GM21528 (cell line): Measurements from ENCODE around the gene OGFR.

Experiments
- ATAC-seq: cut with Tn5 transposase; IDR thresholded peaks from one replicate; pipeline ENCODE4 v1.9.1; 2021; ENCODE audit warnings: mild to moderate bottlenecking, moderate library complexity; ENCODE audit not compliant: unreplicated experiment, low FRiP score

The OGFR gene

DNA sequence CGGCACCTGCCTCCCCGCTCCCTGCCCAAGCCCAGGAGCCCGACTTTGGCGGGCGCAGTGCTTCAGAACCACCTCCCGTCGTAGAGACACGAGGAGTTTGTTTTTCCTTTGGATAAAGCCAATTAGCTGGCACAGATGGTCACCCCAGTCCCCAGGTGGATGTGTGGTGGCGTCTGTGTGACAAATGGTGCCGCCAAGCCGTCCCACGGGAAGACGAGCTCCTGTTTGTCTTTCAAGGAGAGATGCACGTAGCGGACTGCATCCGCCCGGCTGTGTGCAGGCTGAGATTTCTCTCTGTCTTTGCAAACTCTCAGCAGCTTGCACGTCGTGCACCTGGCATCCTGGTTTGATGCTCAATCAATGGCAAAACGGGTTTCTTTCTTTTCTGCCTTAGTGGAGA is 24.4 kb upstream of the OGFR start:
- no peak for ATAC-seq

DNA sequence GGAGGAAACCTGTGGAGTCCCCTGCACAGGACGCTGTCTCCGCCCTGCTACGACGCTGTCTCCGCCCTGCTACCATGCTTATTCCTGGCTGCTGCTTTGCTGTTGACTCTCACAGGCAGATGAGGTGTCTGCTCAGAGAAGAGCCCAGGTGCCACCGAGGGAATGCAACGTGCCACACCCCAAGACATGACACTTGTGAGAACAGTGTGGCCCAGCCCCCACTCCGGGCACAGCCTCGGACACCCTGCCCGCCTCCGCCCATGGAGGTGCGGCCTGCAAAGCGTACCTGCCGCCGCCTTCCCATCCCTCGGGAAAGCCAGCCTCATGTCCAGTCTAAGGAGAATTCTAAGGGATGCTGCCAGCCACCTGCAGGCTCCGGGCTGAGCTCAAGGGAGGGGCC is 23.9 kb upstream of the OGFR start:
- no peak for ATAC-seq

DNA sequence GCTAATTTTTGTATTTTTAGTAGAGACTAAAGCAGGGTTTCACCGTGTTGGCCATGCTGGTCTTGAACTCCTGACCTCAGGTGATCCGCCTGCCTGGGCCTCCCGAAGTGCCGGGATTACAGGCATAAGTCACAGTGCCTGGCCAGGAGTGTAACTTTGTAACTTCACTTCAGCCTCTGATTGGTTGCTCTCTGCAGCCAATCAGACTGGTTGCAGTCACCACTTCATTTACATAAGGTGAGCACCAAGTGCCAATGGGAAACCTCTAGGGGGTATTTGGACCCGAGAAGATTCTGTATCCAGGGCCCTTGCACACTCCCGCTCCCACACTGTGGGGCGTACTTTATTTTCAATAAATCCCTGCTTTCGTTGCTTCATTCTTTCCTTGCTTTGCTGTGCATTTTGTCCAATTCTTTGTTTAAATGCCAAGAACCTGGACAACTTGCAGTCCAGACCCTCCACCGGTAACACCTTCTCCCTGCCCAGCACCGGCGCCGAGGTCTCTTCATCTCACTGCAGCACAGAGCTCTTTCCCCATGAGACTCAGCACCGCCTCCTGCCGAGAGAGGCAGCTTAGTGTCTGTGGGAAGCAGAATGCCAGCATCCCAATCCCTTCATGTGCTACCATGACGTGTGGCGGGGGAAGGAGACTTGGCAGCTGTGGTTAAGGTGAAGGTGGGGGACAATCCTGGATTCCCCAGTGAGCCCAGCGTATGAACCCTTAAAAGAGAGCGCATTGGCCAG is 22.3 kb upstream of the OGFR start:
- no peak for ATAC-seq

DNA sequence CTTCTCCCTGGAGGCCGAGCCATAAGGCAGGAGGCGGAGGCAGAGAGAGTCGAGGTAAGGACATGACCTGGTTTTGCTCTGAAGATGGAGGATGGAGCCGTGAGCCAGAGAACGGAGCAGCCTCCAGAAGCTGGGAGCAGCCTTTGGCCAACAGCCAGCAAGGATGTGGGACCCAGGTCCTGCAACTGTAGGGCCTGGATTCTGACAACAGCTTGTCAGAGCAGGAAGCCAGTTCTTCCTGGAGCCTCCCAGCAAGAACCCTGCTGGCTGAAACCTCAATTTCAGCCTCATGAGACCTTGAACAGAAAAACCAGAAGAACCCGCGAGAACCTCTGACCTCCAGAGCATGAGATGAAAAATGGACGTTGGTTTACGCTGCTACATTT is 21.7 kb upstream of the OGFR start:
- no peak for ATAC-seq

DNA sequence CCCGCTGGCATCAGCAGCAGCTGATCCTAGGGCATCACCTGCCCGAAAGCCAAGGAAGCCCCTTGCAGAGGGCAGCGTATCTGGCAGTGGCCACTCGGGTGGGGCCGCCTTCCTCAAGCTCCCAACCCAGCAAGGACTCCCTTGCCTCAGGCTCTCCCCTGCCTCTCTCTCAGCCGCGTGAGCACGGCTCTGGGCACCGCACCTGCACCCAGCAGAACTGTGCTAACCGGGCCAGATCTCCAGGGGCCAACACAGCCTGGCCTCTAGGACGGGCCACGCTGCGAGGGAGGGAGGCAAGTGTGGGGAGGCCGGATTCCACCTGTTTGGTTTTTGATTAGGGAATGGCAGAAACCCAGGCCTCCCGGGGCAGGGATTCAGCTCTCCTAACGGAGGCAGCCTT is 20.1 kb upstream of the OGFR start:
- ATAC-seq = no peak

DNA sequence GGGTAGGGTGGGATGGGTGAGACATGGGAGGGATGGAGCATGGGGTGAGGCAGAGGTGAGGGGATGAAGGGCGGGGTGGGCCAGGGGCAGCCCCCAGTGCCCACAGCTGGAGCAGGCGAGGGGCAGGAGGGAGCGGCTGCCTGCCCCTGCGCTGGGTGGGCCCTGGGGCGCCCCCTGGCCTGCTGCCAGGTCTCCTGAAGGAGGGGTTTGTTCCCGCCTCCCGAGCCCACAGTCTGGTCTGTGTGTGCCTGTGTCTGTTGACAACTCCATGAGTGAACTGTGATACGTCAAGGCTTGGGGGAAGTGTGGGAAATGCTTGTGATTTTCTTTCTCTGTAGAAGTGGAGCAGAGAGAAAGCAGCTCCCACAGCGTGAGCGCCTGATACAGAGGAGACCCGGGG is 19.2 kb upstream of the OGFR start:
- no peak for ATAC-seq

DNA sequence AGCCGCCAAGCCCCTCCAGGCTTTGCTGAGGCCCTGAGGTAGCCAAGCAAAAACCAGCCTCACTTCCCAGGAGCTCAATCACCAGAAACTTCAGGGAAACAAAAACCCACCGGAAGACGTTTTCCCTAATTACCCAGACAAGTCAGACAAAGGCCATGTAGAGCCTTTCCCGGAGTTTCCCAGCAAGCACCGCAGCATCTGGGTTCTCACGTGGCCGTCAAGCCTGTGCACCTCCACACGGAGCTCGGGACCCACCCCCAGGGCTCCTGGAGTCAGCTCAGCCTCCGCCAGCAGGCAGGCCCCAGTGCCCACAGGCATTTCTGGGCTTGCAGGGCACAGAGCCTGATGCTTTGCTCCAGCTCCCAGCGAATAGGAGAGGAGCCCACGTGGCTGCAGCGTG is 18.5 kb upstream of the OGFR start:
- ATAC-seq = no peak

DNA sequence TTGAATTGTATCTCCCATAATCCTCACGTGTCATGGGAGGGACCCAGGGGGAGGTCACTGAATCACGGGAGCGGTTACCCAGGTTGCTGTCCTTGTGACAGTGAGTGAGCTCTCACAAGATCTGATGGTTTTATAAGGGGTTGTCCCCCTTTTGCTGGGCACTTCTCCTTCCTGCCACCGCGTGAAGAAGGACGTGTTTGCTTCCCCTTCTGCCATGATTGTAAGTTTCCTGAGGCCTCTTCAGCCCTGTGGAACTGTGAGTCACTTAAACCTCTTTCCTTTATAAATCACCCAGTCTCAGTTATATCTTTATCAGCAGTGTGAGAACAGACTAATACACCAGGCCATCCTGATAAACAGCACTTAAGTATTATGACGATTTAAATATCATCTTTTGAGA is 17.3 kb upstream of the OGFR start:
- ATAC-seq = no peak

DNA sequence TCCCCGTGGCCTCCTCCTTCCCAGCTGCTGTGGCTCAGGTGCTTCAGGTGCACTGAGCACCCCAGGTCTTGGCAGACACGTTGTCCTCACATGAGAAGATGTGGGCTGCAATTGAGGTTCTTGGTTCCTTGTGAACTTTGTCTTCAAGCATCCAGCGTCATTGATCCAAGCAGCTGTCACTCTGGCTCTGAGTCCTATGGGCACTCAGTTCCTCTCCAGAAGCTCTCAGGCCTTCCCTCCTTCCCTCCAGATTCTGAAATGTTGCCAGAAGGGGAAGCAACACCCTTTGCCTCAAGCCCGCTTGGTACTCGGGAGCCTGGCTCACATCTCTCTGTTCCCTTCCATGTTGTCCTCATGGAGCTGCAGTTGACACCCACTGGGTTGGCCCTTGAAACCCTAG is 16.8 kb upstream of the OGFR start:
- no peak for ATAC-seq

DNA sequence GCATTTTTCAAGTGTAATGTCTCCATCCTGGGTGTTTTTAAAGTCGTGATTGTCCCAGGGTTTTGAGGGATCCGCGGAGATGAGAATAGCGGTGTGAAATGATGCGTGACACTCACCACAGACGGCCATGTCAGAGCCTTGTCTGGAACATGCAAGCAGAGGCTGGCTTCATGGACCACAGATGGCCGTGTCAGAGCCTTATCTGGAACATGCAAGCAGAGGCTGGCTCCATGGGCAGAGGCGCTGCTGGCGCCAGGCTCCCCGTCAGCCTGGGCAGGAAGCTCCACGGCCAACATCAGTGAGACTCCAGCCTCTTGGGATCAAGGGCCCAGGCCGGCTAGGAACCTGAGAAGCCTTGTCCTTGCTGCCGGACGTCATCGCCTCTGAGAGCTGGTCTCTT is 16.0 kb upstream of the OGFR start:
- ATAC-seq = no peak

DNA sequence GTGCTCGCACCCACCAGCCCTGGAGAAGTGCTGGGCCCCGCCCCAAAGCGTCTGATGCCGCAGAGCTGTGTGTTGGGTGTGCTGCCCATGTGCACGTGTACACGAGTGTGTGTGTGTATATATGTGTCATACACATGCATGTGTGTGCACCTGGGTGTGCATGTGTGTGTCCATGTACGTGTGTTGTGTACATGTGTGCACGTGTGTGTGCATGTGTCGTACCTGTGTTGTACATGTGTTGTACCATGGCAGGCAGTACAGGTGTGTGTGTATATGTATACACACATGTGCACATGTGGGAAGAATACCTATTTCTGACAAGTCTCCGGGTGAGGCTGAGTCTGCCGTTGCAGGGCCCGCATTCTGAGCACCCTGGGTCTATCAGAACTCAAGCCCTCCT is 14.6 kb upstream of the OGFR start:
- no peak for ATAC-seq

DNA sequence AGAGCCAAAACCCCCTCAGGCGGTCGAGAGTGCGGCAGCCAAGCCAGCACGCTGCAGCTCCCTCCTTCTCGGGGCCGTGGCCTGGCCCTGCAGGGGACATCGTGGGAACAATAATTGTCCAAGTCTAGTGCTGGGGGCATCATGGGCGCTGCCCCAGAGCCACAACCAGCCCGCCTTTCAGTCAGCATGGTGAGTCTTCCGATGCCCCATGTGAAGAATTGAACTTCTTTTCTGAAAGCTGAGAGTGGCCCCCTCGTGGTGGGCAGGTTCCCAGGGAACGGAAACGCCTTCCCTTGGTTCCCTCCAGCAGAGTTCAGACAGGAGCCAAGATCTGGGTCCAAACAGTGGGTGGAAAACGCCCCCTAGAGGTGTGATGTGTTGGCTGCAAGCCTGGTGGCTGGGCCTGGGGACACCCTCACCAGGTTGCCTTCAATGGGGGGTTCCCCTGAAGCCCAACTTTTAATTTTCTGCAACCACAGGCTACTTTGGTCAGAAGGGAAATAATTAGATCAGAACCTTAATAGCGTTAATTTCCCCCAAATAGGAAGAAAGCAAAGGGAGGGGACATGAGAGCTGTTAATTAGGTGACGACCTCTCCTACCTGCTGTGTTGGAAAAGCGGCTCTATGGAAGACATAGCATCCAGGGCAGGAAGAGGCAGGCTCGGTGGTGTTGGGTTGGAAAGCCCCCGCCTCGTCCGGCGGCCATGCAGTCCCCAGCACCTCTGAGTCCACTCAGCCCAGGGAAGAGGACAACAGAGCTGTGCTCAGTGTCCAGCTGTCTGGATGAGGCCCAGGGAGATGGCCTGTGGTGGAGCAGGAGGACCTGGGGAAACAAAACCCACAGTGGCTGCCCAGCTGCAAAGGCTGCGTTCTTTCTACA is 13.1 kb upstream of the OGFR start:
- no peak for ATAC-seq

DNA sequence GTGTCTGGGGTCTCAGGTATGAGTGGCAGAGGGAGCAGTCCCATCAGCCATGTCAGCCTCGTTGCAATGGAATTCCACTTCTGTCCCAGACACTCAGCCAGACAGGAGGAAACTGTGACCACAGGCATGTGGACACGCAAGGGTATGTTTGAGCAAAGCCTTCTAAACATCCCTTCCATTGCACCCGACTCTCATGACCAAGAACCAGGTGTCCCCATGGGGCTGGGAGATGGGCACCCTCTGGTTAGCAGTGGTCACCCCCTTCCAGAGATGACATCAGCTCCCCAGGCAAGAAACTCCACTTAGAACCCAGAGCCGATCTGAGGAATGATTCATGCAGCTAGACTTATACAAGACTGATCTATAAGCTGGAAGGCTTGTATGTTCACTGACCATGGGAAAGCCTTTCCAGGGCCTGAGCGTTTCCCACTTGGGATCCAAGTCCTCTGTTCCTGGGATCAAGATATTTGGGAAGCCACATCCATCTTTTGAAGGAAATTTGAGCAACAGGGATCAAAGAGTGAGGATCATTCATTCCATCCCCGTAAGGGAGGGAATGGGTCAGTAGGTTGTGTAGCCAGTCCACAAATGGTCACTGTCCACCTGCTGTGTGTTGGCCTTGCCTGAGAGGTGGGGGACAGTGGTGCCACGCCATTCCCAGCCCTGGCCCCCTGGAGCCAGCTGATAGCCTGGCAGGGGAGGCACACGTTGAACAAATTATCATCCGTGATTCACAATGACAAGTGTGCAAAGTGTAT is 12.3 kb upstream of the OGFR start:
- no peak for ATAC-seq

DNA sequence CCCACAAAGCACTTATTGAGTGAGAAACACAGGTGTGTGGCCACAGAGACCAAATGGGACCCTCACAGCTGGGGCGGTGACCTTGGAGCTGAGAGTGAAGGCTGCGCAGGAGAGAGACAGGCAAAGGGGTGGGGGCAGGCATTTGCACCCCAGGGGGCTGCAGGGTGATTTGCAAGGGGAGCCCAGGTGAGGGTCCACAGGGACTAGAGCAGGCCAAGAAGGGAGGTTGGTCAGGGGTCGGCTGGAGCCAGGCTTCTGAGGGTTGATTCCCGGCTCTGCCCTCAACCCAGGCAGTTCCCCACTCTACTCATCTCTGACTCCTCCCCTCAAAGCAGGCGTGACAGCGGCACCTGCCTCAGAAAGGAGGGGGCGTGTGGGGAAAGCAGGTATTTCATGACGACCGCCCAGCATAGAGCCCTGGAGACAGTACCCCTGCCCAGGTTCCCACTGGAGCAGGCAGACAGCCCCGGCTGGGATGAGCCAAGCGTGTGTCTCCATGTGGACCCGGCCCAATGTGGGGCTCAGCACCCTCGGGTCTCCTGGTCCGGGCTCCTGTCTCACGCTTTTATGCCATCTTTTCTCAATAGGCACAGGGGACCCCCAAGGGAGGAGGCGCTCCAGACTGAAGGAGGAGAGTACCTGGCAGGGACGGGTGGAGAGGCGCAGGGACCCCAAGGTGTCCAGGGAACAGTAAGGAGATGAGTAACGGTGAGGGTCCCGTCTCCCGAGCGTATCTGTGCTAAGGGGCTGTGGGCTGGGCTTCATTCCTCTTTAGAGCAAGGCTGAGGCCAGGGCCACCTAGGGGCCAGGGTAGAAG is 11.5 kb upstream of the OGFR start:
- ATAC-seq = no peak

DNA sequence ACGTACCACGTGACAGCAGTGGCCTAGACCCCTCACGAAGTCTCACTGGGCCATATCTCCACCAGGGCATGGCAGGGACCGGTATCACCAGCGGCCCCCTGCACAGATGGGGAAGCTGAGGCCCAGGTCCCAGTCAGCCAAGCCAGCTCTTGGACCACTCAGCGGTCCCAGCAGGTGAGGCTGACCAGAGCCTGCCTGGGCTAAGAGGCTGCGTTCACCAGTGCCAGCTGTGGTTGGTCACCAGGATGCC is 11.0 kb upstream of the OGFR start:
- ATAC-seq = no peak

DNA sequence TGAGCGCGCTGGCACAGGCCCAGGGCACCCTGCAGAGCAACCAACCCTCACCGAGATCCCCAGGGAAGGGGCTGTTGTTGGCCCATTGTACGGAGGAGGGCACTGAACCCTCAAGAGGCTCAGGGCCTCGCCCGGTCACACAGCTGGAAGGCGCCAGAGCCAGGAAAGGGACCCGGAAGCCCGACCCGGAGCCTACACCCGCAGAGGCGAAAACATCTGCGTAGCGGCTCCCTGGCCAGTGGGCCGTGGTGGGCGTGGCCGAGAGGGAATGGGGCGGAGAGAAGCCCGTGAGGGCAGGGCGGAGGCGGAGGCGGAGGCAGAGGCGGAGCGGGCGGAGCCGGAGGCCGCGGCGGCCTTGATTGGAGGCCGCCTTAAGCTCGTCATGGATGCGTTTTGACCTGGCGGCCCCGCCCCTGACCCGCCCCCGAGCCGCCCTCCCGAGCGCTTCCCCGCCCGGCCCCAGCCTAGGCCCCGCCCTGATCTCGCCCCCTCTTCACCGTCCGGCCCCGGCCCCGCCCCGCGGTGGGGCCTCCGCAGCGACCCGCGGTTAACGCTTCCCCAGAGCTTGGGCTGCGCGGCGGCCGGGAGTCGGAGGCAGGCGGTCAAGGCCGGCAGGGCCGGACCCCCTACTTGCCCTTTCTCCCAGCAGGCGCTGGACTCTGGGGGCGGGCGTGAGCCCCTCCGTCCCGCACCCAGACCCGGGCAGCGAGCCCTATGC is 10.5 kb upstream of the OGFR start:
- ATAC-seq = peak; percentile 61

DNA sequence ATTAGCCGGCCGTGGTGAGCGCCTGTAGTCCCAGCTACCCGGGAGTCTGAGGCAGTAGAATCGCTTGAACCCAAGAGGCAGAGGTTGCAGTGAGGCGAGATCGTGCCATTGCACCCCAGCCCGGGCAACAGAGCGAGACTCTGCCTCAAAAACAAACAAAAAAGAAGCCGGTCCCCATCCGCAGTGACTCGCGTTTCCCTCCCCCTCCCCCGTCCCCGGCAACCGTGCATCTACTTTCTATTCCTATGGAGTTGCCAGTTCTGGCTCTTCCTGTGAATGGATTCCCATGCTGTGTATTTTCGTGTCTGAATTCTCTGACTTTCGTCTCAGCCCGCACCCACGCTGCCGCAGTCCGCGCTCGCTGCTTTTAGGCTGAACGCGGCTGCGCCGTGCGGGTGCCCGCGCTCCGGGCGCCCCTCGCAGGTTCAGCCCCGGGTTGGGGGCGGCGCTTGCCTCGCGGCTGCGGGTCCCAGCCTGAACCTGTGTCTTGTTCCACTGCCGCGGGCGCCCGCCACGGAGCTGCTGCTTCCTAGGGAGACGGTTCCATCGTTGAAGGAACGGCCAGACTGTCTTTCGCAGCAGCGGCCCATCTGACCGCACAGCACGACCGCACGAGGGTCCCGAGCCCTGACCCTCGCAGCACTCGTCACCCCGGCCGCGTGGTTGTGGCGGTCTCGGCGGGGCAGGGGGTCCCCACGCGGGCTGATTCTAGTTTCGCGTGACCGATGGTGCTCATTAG is 9.4 kb upstream of the OGFR start:
- no peak for ATAC-seq

DNA sequence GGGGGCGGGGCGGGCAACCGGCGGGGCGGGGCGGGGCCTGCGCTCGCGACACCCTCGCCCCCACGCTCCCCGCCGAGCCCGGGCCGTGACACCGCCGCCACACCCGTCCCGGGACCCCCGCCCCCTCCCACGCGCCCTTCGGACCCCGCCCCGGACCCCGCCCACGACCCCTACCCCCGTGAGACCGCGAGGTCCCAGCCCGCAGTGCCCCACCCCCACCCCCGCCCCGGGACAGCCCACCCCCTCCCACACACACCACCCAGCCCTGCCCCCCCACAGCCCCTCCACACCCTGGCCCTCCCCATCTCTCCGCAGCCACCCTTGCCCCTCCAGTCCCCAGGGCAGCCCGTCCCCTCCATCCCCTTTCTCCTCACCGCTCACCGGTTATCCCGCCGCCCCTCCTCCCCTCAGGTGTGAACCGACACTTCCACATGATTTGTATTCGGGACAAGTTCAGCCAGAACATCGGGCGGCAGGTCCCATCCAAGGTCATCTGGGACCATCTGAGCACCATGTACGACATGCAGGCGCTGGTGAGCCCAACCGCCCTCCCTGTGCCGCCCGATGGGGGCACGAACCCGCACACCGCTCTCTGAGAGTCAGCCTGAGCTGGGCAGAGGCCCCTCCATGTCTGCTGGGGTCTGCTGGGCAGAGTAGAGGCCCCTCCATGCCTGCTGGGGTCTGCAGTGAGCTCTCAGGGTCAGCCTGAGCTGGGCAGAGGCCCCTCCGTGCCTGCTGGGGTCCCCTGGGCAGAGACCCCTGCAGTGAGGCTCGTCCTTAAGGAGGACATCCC is 7.7 kb upstream of the OGFR start:
- peak; percentile 1 for ATAC-seq
